HG03354 (cell line): Measurements from ENCODE around the gene FUCA2.
"Not testable (repeated sequence)": the region's sequence is repeated elsewhere in the genome, so short reads cannot be mapped to it uniquely, and the experiment has no call there.

Experiments used
- ATAC-seq: cut with Tn5 transposase; IDR thresholded peaks from one replicate; pipeline ENCODE4 v1.9.1; 2021; ENCODE audit warnings: mild to moderate bottlenecking; ENCODE audit not compliant: unreplicated experiment, poor library complexity, severe bottlenecking

The FUCA2 gene

DNA sequence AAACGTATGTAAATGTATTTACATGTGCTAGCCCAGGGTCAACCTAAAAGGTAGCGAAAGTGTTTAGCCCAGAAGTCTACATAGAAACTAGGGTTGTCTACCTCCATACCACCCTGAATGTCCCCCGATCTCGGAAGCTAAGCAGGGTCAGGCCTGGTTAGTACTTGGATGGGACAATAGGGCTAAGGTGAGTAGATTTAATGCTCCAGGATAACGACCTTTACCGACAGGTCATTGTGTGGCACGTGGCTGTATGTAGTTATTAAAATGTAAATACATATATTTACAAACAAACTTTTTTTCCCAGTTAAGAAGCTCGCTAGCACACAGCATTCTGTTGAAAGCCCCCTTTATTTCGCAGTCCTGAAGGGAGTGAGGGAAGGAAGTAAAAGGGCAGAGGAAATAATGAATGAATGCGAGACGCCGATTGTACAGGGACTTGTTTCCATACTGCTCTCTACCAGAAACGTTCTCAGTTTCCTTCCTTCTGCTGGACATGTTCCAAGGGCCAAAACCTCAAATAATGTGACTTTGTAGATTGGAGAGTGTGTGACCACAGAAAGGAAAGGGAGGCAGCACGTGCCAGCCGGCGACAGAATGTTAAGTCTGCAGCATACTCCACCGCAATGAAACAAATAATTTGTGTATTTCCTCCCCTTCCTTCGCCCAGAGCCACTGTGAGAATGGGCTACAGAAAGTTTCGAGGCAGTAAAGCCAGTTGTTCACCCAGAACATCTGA lies 61.6 kb downstream of the FUCA2 start:
- no peak for ATAC-seq

DNA sequence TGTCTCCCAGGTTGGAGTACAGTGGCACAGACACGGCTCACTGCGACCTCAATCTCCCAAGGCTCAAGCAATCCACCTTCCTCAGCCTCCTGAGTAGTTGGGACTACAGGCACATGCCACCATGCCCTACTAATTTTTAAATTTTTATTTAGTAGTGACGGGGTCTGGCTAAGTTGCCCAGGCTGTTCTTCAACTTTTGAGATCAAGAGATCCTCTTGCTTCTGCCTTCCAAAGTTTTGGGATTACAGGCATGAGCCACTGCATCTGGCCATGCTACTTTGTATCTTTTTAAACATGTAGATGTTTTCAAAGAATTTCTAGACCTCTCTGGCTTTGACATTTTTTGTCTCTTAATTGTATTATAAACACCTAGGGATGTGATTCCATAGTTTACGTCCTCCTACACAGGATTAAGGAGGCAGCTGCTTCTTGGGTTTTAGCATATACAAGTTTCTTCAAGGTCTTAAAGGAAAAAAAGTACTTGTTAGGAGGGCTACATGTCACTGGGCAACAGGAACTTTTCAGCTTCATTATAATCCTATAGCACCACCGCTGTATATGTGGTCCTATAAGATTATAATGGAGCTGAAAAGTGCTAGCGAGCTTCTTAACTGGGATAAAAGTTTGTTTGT lies 62.3 kb downstream of the FUCA2 start:
- no peak for ATAC-seq

DNA sequence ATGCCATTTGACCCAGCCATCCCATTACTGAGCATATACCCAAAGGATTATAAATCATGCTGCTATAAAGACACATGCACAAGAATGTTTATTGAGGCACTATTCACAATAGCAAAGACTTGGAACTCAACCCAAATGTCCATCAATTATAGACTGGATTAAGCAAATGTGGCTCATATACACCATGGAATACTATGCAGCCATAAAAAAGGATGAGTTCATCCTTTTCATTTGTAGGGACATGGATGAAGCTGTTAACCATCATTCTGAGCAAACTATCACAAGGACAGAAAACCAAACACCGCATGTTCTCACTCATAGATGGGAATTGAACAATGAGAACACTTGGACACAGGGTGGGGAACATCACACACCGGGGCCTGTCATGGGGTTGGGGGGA lies 63.7 kb downstream of the FUCA2 start:
- not testable (repeated sequence) for ATAC-seq
